HG03439 (cell line): ENCODE data around the gene HSF2BP.
"Not testable (repeated sequence)": the region's sequence is repeated elsewhere in the genome, so short reads cannot be mapped to it uniquely, and the experiment has no call there.

ENCODE experiments used
- ATAC-seq: cut with Tn5 transposase; IDR thresholded peaks from one replicate; pipeline ENCODE4 v1.9.1; 2021; ENCODE audit warnings: mild to moderate bottlenecking, moderate library complexity; ENCODE audit not compliant: unreplicated experiment

HSF2BP gene

GRCh38 chr21:43687566-43688399, 28.5 kb upstream of the HSF2BP start:
- no peak for ATAC-seq

GRCh38 chr21:43686811-43687565, 27.7 kb upstream of the HSF2BP start:
- no peak for ATAC-seq

- ATAC-seq = no peak
These were observed 25.1 kb upstream of the HSF2BP start for GRCh38 chr21:43684424-43684823.

GRCh38 chr21:43681650-43682049, 22.4 kb upstream of the HSF2BP start:
- no peak for ATAC-seq

GRCh38 chr21:43680421-43680820, 21.1 kb upstream of the HSF2BP start:
- ATAC-seq = not testable (repeated sequence)

GRCh38 chr21:43679951-43680350, 20.7 kb upstream of the HSF2BP start:
- ATAC-seq = no peak

GRCh38 chr21:43676391-43676790, 17.1 kb upstream of the HSF2BP start:
- ATAC-seq = no peak

- no peak for ATAC-seq
These were observed 16.6 kb upstream of the HSF2BP start for GRCh38 chr21:43675871-43676270.

GRCh38 chr21:43669828-43670605, 10.7 kb upstream of the HSF2BP start:
- no peak for ATAC-seq

- no peak for ATAC-seq
These were observed 8.1 kb upstream of the HSF2BP start for GRCh38 chr21:43667191-43667904.

- ATAC-seq = no peak
These were observed 6.6 kb upstream of the HSF2BP start for GRCh38 chr21:43665879-43666278.

GRCh38 chr21:43664358-43664757, 5.1 kb upstream of the HSF2BP start:
- no peak for ATAC-seq

- no peak for ATAC-seq
These were observed 3.7 kb upstream of the HSF2BP start for GRCh38 chr21:43663033-43663432.

- no peak for ATAC-seq
These were observed 3.0 kb upstream of the HSF2BP start for GRCh38 chr21:43662286-43662685.

- ATAC-seq = no peak
These were observed 536 bp downstream of the HSF2BP start for GRCh38 chr21:43658769-43659135.

GRCh38 chr21:43658088-43658741, 1.1 kb downstream of the HSF2BP start:
- ATAC-seq = no peak

- no peak for ATAC-seq
These were observed 1.8 kb downstream of the HSF2BP start for GRCh38 chr21:43657355-43658087.

- no peak for ATAC-seq
These were observed 4.3 kb downstream of the HSF2BP start for GRCh38 chr21:43654806-43655489.

GRCh38 chr21:43653626-43654025, 5.7 kb downstream of the HSF2BP start:
- no peak for ATAC-seq
